ENCODE data around the gene CEP164. TPM values are rescaled to one million over a fixed set of nuclear protein-coding genes. Genes with fewer than 3 reads are reported as not detected.

The CEP164 gene
- total RNA-seq, 1 experiment from 2014 or later, result 22.2 TPM

DNA sequence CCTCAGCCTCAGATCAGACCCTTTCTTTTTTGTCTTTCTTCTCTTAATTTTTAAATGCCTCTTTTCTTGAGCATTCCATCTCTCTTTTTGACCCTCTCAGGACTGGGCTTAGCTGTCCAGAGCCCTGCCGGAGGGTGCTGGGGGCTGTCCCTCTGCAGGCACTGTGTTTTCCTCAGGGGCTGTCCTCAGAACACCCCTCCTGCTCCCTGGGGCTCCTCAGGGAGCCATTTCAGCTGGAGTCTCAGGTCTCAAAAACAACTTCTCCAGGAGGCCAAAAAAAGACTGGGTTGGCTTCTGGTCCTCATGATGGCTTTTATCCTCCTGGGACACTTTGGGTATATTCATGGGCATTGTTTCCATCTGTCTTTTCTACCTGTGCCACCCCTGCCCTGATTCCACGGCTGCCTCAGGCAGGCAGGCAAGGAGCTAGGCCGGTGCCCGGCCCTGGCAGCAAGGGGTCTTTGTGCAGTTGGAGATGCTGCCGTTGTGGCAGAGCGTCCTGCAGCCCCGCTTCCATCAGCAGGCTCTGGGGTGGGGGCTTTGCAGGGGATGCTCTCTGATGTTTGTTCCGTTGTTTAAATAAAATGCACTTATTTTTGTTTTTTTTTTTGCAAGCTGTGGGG lies 85.1 kb downstream of the CEP164 start:
- intact Hi-C loops (cut with micrococcal nuclease), result no loop called here
- Histone ChIP-seq H3K9me3 (ENCODE audit: control insufficient read depth in 1 of 2, insufficient read depth in 1 of 2, low read depth in 1 of 2, low read length in 2 of 2) (no peaks in the 10 kb centered on the region), H3K9ac (ENCODE audit: low read length) (no peak overlapping the region), H3K4me3 (replicated peaks in 1 of 2; ENCODE audit: low read depth in 1 of 2, low read length in 2 of 2) (no peak overlapping the region), H3K79me2 (ENCODE audit: insufficient read depth, low read length) (no peaks in the 10 kb centered on the region), H3K9me2 (ENCODE audit: insufficient read depth) (no peaks in the 10 kb centered on the region), H3K4me1 (ENCODE audit: control insufficient read depth in 1 of 2, insufficient read depth in 2 of 2, low read length in 2 of 2) (no peaks in the 10 kb centered on the region), H2AFZ (ENCODE audit: low read depth, low read length, poor library complexity, severe bottlenecking) (no peak overlapping the region), H3K27ac (ENCODE audit: low read depth, low read length) (no peak overlapping the region), H3K36me3 (ENCODE audit: control insufficient read depth in 1 of 2, insufficient read depth in 2 of 2, low read length in 2 of 2) (0 out of 4 replicates have a peak, but pooled peaks cover 0 to 2% of the 10 kb centered on the region in 2 experiments), H3K4me2 (ENCODE audit: low read length) (no peak overlapping the region), H3K27me3 (ENCODE audit: insufficient read depth, low read length) (no peaks in the 10 kb centered on the region), H4K20me1 (ENCODE audit: insufficient read depth) (no peaks in the 10 kb centered on the region)
- no TSS peak for BruUV-seq (replicated peaks)
- RAD21 ChIA-PET (ENCODE audit: low non-redundant PET in 1 of 2, low total read pairs in 2 of 2, uncharacterized antibody in 2 of 2, unreplicated experiment in 2 of 2), result no interaction called here
- TF ChIP-seq TCF7L2 (IDR thresholded peaks at IDR 0.05; ENCODE audit: borderline replicate concordance, extremely low read depth, insufficient read depth, insufficient read length) (no peak), JUND (IDR thresholded peaks at IDR 0.05) (no peak), EGR1 (IDR thresholded peaks at IDR 0.05; ENCODE audit: low read depth) (no peak), YY1 (IDR thresholded peaks at IDR 0.05; ENCODE audit: extremely low read depth, insufficient replicate concordance, low read depth, low read length) (no peak), CBX3 (IDR thresholded peaks at IDR 0.05; ENCODE audit: low read depth) (no peak), CEBPB (IDR thresholded peaks at IDR 0.05; ENCODE audit: low read depth) (no peak), POLR2AphosphoS5 (IDR thresholded peaks at IDR 0.05; ENCODE audit: low read depth, low read length) (no peak)
- TF ChIP-seq, protein P1, sequence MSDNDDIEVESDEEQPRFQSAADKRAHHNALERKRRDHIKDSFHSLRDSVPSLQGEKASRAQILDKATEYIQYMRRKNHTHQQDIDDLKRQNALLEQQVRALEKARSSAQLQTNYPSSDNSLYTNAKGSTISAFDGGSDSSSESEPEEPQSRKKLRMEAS (IDR thresholded peaks at IDR 0.05), result no peak
- TF ChIP-seq, protein P2, sequence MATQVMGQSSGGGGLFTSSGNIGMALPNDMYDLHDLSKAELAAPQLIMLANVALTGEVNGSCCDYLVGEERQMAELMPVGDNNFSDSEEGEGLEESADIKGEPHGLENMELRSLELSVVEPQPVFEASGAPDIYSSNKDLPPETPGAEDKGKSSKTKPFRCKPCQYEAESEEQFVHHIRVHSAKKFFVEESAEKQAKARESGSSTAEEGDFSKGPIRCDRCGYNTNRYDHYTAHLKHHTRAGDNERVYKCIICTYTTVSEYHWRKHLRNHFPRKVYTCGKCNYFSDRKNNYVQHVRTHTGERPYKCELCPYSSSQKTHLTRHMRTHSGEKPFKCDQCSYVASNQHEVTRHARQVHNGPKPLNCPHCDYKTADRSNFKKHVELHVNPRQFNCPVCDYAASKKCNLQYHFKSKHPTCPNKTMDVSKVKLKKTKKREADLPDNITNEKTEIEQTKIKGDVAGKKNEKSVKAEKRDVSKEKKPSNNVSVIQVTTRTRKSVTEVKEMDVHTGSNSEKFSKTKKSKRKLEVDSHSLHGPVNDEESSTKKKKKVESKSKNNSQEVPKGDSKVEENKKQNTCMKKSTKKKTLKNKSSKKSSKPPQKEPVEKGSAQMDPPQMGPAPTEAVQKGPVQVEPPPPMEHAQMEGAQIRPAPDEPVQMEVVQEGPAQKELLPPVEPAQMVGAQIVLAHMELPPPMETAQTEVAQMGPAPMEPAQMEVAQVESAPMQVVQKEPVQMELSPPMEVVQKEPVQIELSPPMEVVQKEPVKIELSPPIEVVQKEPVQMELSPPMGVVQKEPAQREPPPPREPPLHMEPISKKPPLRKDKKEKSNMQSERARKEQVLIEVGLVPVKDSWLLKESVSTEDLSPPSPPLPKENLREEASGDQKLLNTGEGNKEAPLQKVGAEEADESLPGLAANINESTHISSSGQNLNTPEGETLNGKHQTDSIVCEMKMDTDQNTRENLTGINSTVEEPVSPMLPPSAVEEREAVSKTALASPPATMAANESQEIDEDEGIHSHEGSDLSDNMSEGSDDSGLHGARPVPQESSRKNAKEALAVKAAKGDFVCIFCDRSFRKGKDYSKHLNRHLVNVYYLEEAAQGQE (IDR thresholded peaks at IDR 0.05; ENCODE audit: low read depth), result no peak
- TF ChIP-seq, protein P3, sequence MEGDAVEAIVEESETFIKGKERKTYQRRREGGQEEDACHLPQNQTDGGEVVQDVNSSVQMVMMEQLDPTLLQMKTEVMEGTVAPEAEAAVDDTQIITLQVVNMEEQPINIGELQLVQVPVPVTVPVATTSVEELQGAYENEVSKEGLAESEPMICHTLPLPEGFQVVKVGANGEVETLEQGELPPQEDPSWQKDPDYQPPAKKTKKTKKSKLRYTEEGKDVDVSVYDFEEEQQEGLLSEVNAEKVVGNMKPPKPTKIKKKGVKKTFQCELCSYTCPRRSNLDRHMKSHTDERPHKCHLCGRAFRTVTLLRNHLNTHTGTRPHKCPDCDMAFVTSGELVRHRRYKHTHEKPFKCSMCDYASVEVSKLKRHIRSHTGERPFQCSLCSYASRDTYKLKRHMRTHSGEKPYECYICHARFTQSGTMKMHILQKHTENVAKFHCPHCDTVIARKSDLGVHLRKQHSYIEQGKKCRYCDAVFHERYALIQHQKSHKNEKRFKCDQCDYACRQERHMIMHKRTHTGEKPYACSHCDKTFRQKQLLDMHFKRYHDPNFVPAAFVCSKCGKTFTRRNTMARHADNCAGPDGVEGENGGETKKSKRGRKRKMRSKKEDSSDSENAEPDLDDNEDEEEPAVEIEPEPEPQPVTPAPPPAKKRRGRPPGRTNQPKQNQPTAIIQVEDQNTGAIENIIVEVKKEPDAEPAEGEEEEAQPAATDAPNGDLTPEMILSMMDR (IDR thresholded peaks at IDR 0.05 in 2 of 3, conservative IDR thresholded peaks at IDR 0.05 in 1 of 3; ENCODE audit: borderline replicate concordance in 1 of 3, insufficient read depth in 1 of 3, low read depth in 2 of 3, low read length in 2 of 3), result no peak
- TF ChIP-seq, protein P4, sequence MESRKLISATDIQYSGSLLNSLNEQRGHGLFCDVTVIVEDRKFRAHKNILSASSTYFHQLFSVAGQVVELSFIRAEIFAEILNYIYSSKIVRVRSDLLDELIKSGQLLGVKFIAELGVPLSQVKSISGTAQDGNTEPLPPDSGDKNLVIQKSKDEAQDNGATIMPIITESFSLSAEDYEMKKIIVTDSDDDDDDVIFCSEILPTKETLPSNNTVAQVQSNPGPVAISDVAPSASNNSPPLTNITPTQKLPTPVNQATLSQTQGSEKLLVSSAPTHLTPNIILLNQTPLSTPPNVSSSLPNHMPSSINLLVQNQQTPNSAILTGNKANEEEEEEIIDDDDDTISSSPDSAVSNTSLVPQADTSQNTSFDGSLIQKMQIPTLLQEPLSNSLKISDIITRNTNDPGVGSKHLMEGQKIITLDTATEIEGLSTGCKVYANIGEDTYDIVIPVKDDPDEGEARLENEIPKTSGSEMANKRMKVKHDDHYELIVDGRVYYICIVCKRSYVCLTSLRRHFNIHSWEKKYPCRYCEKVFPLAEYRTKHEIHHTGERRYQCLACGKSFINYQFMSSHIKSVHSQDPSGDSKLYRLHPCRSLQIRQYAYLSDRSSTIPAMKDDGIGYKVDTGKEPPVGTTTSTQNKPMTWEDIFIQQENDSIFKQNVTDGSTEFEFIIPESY (IDR thresholded peaks at IDR 0.05; ENCODE audit: extremely low read depth, insufficient replicate concordance, low read length), result no peak
- DNase-seq (ENCODE audit: low read depth, low spot score), result no peak
- POLR2A ChIA-PET, result no interaction called here
- CTCF ChIA-PET, result no interaction called here
- ATAC-seq, result no peak
